Activated effector memory CD4-positive, alpha-beta T cell treated with Interleukin-2 at 50 U/mL for 16 hours (primary cell): ENCODE results near the gene RIN3.

Experiments
- DNase-seq: peaks from one replicate; pipeline ENCODE4 v3.0.0-alpha.2; 2020

The RIN3 gene

GRCh38 chr14:92728759-92729364, 215.3 kb downstream of the RIN3 start:
- no peak for DNase-seq

GRCh38 chr14:92729634-92730358, 216.2 kb downstream of the RIN3 start:
- no peak for DNase-seq

GRCh38 chr14:92731622-92732115, 218.1 kb downstream of the RIN3 start:
- no peak for DNase-seq

DNA sequence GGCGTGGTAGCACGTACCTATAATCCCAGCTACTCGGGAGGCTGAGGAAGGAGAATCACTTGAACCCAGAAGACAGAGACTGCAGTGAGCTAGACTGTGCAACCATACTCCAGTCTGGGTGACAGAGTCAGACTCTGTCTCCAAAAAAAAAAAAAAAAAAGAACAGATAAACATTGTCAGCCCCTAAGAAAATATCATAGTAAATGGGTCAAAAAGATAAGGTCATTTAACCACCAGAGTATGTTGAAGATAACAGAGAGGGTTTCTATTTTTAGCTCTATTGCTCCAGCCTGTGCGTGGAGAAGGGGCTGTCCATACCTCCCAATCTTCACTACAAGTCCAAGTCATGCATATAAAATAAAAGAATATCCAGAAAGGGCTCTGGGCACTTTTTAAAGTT, 219.4 kb downstream of the RIN3 start:
- no peak for DNase-seq

- no peak for DNase-seq
Measured at GRCh38 chr14:92734618-92735017, 221.0 kb downstream of the RIN3 start.

GRCh38 chr14:92735344-92735743, 221.8 kb downstream of the RIN3 start:
- DNase-seq = no peak

DNA sequence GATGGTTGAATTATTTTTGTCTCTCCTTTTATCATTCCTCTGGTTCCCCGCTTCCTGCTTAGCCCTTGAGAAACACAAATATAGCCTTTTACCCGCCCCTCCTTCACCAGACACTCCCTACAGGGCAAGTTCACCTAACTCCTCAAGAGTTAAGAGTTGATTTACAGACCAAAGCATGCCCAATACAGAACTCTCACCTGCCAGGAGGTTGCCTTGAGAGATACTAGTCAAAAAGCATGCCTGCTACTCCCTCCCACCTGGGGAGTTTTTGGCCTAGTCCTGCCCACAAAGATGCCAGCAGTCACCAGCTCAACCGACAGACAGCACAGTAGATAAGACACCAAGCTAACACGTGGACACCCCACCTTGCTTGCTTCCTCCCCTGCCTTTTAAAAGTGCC, 223.6 kb downstream of the RIN3 start:
- DNase-seq = no peak

- DNase-seq = no peak
Measured at GRCh38 chr14:92737619-92738188, 224.1 kb downstream of the RIN3 start.
